ES-I3 (cell line): ENCODE measurements around the gene KDM7A.

Source experiments
- H3K36me3 ChIP-seq: 2 replicates; pipeline ENCODE4 v1.6.1; 2013; ENCODE audit warnings: mild to moderate bottlenecking, low read length, control low read depth, moderate library complexity; ENCODE audit not compliant: insufficient read depth
- H3K4me1 ChIP-seq: 2 replicates; pipeline ENCODE4 v1.6.1; 2013; ENCODE audit warnings: mild to moderate bottlenecking, control low read depth, low read length; ENCODE audit not compliant: insufficient read depth
- H3K9ac ChIP-seq: 2 replicates; pipeline ENCODE4 v1.6.1; 2013; ENCODE audit warnings: low read depth, mild to moderate bottlenecking, low read length, moderate library complexity
- H3K9me3 ChIP-seq: 2 replicates; pipeline ENCODE4 v1.6.1; 2013; ENCODE audit warnings: mild to moderate bottlenecking, low read length, moderate library complexity; ENCODE audit not compliant: control insufficient read depth, insufficient read depth

The KDM7A gene

GRCh38 chr7:140156460-140157080, 20.2 kb downstream of the KDM7A start:
- H3K4me1 ChIP-seq: peaks cover 32% of the 10 kb centered on the region
- H3K36me3 ChIP-seq: no peaks in the 10 kb centered on the region
- H3K9ac ChIP-seq: no peak overlapping the region
- H3K9me3 ChIP-seq: no peaks in the 10 kb centered on the region

GRCh38 chr7:140155428-140155827, 21.4 kb downstream of the KDM7A start:
- Histone ChIP-seq H3K9me3 (no peaks in the 10 kb centered on the region), H3K9ac (no peak overlapping the region), H3K36me3 (no peaks in the 10 kb centered on the region), H3K4me1 (peaks cover 27% of the 10 kb centered on the region)

GRCh38 chr7:140153666-140154161, 23.1 kb downstream of the KDM7A start:
- Histone ChIP-seq H3K36me3 (no peaks in the 10 kb centered on the region), H3K9me3 (no peaks in the 10 kb centered on the region), H3K4me1 (peaks cover 13% of the 10 kb centered on the region; the same call in 1 of the 2 replicates), H3K9ac (no peak overlapping the region)

- Histone ChIP-seq H3K9me3 (no peaks in the 10 kb centered on the region), H3K9ac (no peak overlapping the region), H3K4me1 (peaks cover 7% of the 10 kb centered on the region), H3K36me3 (no peaks in the 10 kb centered on the region)
These were observed 30.2 kb downstream of the KDM7A start for GRCh38 chr7:140146574-140146973.

- Histone ChIP-seq H3K9ac (no peak overlapping the region), H3K4me1 (peaks cover 7% of the 10 kb centered on the region), H3K9me3 (no peaks in the 10 kb centered on the region), H3K36me3 (no peaks in the 10 kb centered on the region)
These were observed 31.1 kb downstream of the KDM7A start for GRCh38 chr7:140145709-140146108.

GRCh38 chr7:140144821-140145220, 32.0 kb downstream of the KDM7A start:
- Histone ChIP-seq H3K9ac (no peak overlapping the region), H3K9me3 (no peaks in the 10 kb centered on the region), H3K4me1 (peaks cover 7% of the 10 kb centered on the region), H3K36me3 (no peaks in the 10 kb centered on the region)

GRCh38 chr7:140143997-140144396, 32.8 kb downstream of the KDM7A start:
- H3K36me3 ChIP-seq: no peaks in the 10 kb centered on the region
- no peak overlapping the region for H3K9ac ChIP-seq
- H3K9me3 ChIP-seq: no peaks in the 10 kb centered on the region
- peaks cover 7% of the 10 kb centered on the region for H3K4me1 ChIP-seq

GRCh38 chr7:140142031-140142430, 34.8 kb downstream of the KDM7A start:
- H3K4me1 ChIP-seq: no peaks in the 10 kb centered on the region
- H3K9ac ChIP-seq: no peak overlapping the region
- H3K36me3 ChIP-seq: no peaks in the 10 kb centered on the region
- no peaks in the 10 kb centered on the region for H3K9me3 ChIP-seq

- Histone ChIP-seq H3K36me3 (no peaks in the 10 kb centered on the region), H3K9ac (no peak overlapping the region), H3K9me3 (no peaks in the 10 kb centered on the region), H3K4me1 (no peaks in the 10 kb centered on the region)
These were observed 35.5 kb downstream of the KDM7A start for GRCh38 chr7:140141256-140141655.

GRCh38 chr7:140137078-140137477, 39.7 kb downstream of the KDM7A start:
- H3K36me3 ChIP-seq: no peaks in the 10 kb centered on the region
- H3K9ac ChIP-seq: no peak overlapping the region
- H3K4me1 ChIP-seq: no peaks in the 10 kb centered on the region
- no peaks in the 10 kb centered on the region for H3K9me3 ChIP-seq

GRCh38 chr7:140136073-140136472, 40.7 kb downstream of the KDM7A start:
- Histone ChIP-seq H3K36me3 (no peaks in the 10 kb centered on the region), H3K9me3 (no peaks in the 10 kb centered on the region), H3K9ac (no peak overlapping the region), H3K4me1 (no peaks in the 10 kb centered on the region)

GRCh38 chr7:140134039-140134438, 42.7 kb downstream of the KDM7A start:
- Histone ChIP-seq H3K9me3 (no peaks in the 10 kb centered on the region), H3K4me1 (no peaks in the 10 kb centered on the region), H3K36me3 (no peaks in the 10 kb centered on the region), H3K9ac (no peak overlapping the region)

GRCh38 chr7:140127360-140128127, 49.2 kb downstream of the KDM7A start:
- Histone ChIP-seq H3K9ac (no peak overlapping the region), H3K4me1 (no peaks in the 10 kb centered on the region), H3K36me3 (no peaks in the 10 kb centered on the region), H3K9me3 (no peaks in the 10 kb centered on the region)

- Histone ChIP-seq H3K36me3 (no peaks in the 10 kb centered on the region), H3K4me1 (no peaks in the 10 kb centered on the region), H3K9ac (no peak overlapping the region), H3K9me3 (no peaks in the 10 kb centered on the region)
These were observed 50.2 kb downstream of the KDM7A start for GRCh38 chr7:140126435-140127034.

- Histone ChIP-seq H3K9me3 (no peaks in the 10 kb centered on the region), H3K4me1 (no peaks in the 10 kb centered on the region), H3K9ac (no peak overlapping the region), H3K36me3 (no peaks in the 10 kb centered on the region)
These were observed 53.8 kb downstream of the KDM7A start for GRCh38 chr7:140122965-140123364.
